Astrocyte (in vitro differentiated cells and primary cell): ENCODE data around the gene IP6K3. TPM values are rescaled to one million over a fixed set of nuclear protein-coding genes. Genes with fewer than 3 reads are reported as not detected.

Source experiments
- DNase-seq: peaks from one replicate; pipeline ENCODE4 v3.0.0-alpha.2; 2010; ENCODE audit warnings: low read depth
- FAIRE-seq: peaks from 2 replicates; lab custom pipeline; 2011; peaks lifted over from hg19 to GRCh38; lab: Jason Lieb, UNC
- H2AFZ ChIP-seq: 2 replicates; pipeline ENCODE4 v1.6.0; 2012; ENCODE audit warnings: low read depth, low read length, inconsistent platforms
- H3K27ac ChIP-seq: 2 replicates; pipeline ENCODE4 v1.5.1; 2011; ENCODE audit warnings: low read depth, low read length, inconsistent platforms
- H3K27me3 ChIP-seq: 2 replicates; pipeline ENCODE4 v1.6.0; 2011; ENCODE audit warnings: low read length, inconsistent platforms; ENCODE audit not compliant: insufficient read depth
- H3K36me3 ChIP-seq: 2 replicates; pipeline ENCODE4 v1.5.1; 2011; ENCODE audit warnings: low read length, inconsistent platforms; ENCODE audit not compliant: insufficient read depth
- H3K4me1 ChIP-seq: 2 replicates; pipeline ENCODE4 v1.5.1; 2011; ENCODE audit warnings: low read length, inconsistent platforms; ENCODE audit not compliant: insufficient read depth
- H3K4me2 ChIP-seq: 2 replicates; pipeline ENCODE4 v1.6.0; 2012; ENCODE audit warnings: low read length, inconsistent platforms
- H3K4me3 ChIP-seq: 2 replicates; pipeline ENCODE4 v1.5.1; 2011; ENCODE audit warnings: low read depth, mild to moderate bottlenecking, low read length, inconsistent platforms; ENCODE audit not compliant: insufficient read depth
- H3K79me2 ChIP-seq: 2 replicates; pipeline ENCODE4 v1.6.0; 2012; ENCODE audit warnings: mild to moderate bottlenecking, low read length, inconsistent platforms; ENCODE audit not compliant: insufficient read depth
- H3K9ac ChIP-seq: 2 replicates; pipeline ENCODE4 v1.6.0; 2012; ENCODE audit warnings: mild to moderate bottlenecking, low read length, inconsistent platforms
- H3K9me3 ChIP-seq: 2 replicates; pipeline ENCODE4 v1.5.1; 2012; ENCODE audit warnings: low read depth, mild to moderate bottlenecking, low read length, inconsistent platforms; ENCODE audit not compliant: insufficient read depth
- H4K20me1 ChIP-seq: 2 replicates; pipeline ENCODE4 v1.6.0; 2012; ENCODE audit warnings: low read length, inconsistent platforms; ENCODE audit not compliant: insufficient read depth
- H3K27ac Mint-ChIP-seq: one replicate; pipeline ENCODE4 v1.8.0; 2021; ENCODE audit warnings: mild to moderate bottlenecking, mixed read lengths; ENCODE audit not compliant: unreplicated experiment
- H3K27me3 Mint-ChIP-seq: one replicate; pipeline ENCODE4 v1.8.0; 2021; ENCODE audit warnings: low read depth, mixed read lengths; ENCODE audit not compliant: unreplicated experiment
- H3K36me3 Mint-ChIP-seq: one replicate; pipeline ENCODE4 v1.8.0; 2021; ENCODE audit warnings: low read depth, mixed read lengths; ENCODE audit not compliant: unreplicated experiment
- H3K4me1 Mint-ChIP-seq: one replicate; pipeline ENCODE4 v1.8.0; 2021; ENCODE audit warnings: low read depth, mixed read lengths; ENCODE audit not compliant: unreplicated experiment
- H3K4me3 Mint-ChIP-seq: one replicate; pipeline ENCODE4 v1.8.0; 2021; ENCODE audit warnings: mild to moderate bottlenecking, moderate library complexity, mixed read lengths; ENCODE audit not compliant: unreplicated experiment
- H3K9me3 Mint-ChIP-seq: one replicate; pipeline ENCODE4 v1.8.0; 2021; ENCODE audit warnings: mild to moderate bottlenecking, mixed read lengths; ENCODE audit not compliant: unreplicated experiment
- CTCF ChIP-seq: IDR thresholded peaks from 2 replicates; pipeline ENCODE4 v1.5.1; 2011; ENCODE audit warnings: low read depth, mild to moderate bottlenecking, inconsistent platforms, low read length, moderate library complexity; ENCODE audit not compliant: insufficient read depth
- EZH2 ChIP-seq: IDR thresholded peaks from 2 replicates; pipeline ENCODE4 v1.6.1; 2012; ENCODE audit warnings: mild to moderate bottlenecking, low read length, inconsistent platforms; ENCODE audit not compliant: insufficient read depth
- total RNA-seq: library from RNA; stranded (reverse); gene quantifications from 2 replicates; pipeline ENCODE4 v1.2.1, GENCODE V29; 2021

IP6K3 gene
- total RNA-seq, 1 donor from 2014 or later, result 4.6 TPM

GRCh38 chr6:33714385-33715040 is 32.2 kb downstream of the IP6K3 start:
- H3K27me3 Mint-ChIP-seq, result peaks cover 6% of the 10 kb centered on the region
- H3K9ac ChIP-seq, result no peak overlapping the region
- TF ChIP-seq EZH2, result no peak
- no peak for TF ChIP-seq CTCF
- H3K4me2 ChIP-seq, result no peak overlapping the region
- H3K79me2 ChIP-seq, result peaks cover 15% of the 10 kb centered on the region
- H3K4me1 ChIP-seq, result peaks cover 13% of the 10 kb centered on the region
- peaks cover 10% of the 10 kb centered on the region for H3K4me1 Mint-ChIP-seq
- H2AFZ ChIP-seq, result no peak overlapping the region
- H3K4me3 Mint-ChIP-seq, result no peak overlapping the region
- H3K27ac ChIP-seq, result no peak overlapping the region
- no peak for DNase-seq
- no peak overlapping the region for H3K27ac Mint-ChIP-seq
- no peaks in the 10 kb centered on the region for H3K9me3 ChIP-seq
- FAIRE-seq, result no peak
- H3K27me3 ChIP-seq, result peaks cover 6% of the 10 kb centered on the region
- H4K20me1 ChIP-seq, result no peaks in the 10 kb centered on the region
- no peaks in the 10 kb centered on the region for H3K9me3 Mint-ChIP-seq
- H3K36me3 ChIP-seq, result no peaks in the 10 kb centered on the region
- H3K4me3 ChIP-seq, result no peak overlapping the region
- H3K36me3 Mint-ChIP-seq, result no peaks in the 10 kb centered on the region

GRCh38 chr6:33713786-33714185 is 32.9 kb downstream of the IP6K3 start:
- DNase-seq (no peak), FAIRE-seq (no peak)
- Mint-ChIP-seq H3K27ac (no peak overlapping the region), H3K4me3 (no peak overlapping the region), H3K27me3 (peaks cover 2% of the 10 kb centered on the region), H3K4me1 (peaks cover 10% of the 10 kb centered on the region), H3K9me3 (no peaks in the 10 kb centered on the region), H3K36me3 (peaks cover 3% of the 10 kb centered on the region)
- Histone ChIP-seq H3K36me3 (no peaks in the 10 kb centered on the region), H3K9me3 (no peaks in the 10 kb centered on the region), H3K4me2 (no peak overlapping the region), H3K9ac (no peak overlapping the region), H4K20me1 (no peaks in the 10 kb centered on the region), H3K4me1 (peaks cover 13% of the 10 kb centered on the region), H3K79me2 (peaks cover 15% of the 10 kb centered on the region), H3K27me3 (peaks cover 6% of the 10 kb centered on the region), H3K27ac (no peak overlapping the region), H2AFZ (no peak overlapping the region), H3K4me3 (no peak overlapping the region)
- TF ChIP-seq EZH2 (no peak), CTCF (no peak)

DNA sequence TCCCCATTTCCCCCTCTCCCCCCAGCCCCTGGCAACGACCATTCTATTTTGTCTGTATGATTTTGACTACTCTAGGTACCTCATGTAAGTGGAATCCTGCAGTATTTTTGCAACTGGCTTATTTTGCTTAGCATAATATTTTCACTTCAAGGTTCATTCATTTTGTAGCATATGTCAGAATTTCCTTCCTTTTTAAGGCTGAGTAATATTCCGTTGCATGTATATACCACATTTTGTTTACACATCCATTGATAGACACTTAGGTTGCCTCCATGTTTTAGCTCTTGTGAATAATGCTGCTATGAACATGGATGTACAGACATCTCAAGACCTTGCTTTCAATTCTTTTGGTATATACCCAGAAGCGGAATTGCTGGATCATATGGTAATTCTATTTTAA is 33.8 kb downstream of the IP6K3 start:
- Histone ChIP-seq H3K9me3 (no peaks in the 10 kb centered on the region), H3K4me3 (no peak overlapping the region), H3K4me1 (peaks cover 13% of the 10 kb centered on the region), H3K79me2 (peaks cover 19% of the 10 kb centered on the region), H3K36me3 (no peaks in the 10 kb centered on the region), H3K9ac (no peak overlapping the region), H3K27ac (no peak overlapping the region), H3K4me2 (no peak overlapping the region), H3K27me3 (peaks cover 2% of the 10 kb centered on the region), H4K20me1 (no peaks in the 10 kb centered on the region), H2AFZ (no peak overlapping the region)
- Mint-ChIP-seq H3K36me3 (peaks cover 8% of the 10 kb centered on the region), H3K9me3 (no peaks in the 10 kb centered on the region), H3K27me3 (no peaks in the 10 kb centered on the region), H3K4me3 (no peak overlapping the region), H3K27ac (no peak overlapping the region), H3K4me1 (peaks cover 10% of the 10 kb centered on the region)
- FAIRE-seq (no peak), DNase-seq (no peak)
- TF ChIP-seq CTCF, result no peak
- TF ChIP-seq EZH2, result no peak
